HG02759 (cell line): ENCODE measurements around the gene MRPL2.

Source experiments
- ATAC-seq: cut with Tn5 transposase; IDR thresholded peaks from one replicate; pipeline ENCODE4 v1.9.1; 2021; ENCODE audit warnings: mild to moderate bottlenecking, moderate library complexity; ENCODE audit not compliant: unreplicated experiment

The MRPL2 gene

GRCh38 chr6:43059168-43060033 lies at the start of gene MRPL2, which contains the start of gene KLC4:
Gene MRPL2 (minus strand): TSS chr6:43059434. CDS start chr6:43059381, 53 bp downstream.
Gene KLC4 (plus strand): TSS chr6:43059631. CDS start chr6:43061336, 1,705 bp downstream.
- peak; percentile 94 for ATAC-seq

- no peak for ATAC-seq
These were observed 48.3 kb upstream of the MRPL2 start for GRCh38 chr6:43107344-43108062.

DNA sequence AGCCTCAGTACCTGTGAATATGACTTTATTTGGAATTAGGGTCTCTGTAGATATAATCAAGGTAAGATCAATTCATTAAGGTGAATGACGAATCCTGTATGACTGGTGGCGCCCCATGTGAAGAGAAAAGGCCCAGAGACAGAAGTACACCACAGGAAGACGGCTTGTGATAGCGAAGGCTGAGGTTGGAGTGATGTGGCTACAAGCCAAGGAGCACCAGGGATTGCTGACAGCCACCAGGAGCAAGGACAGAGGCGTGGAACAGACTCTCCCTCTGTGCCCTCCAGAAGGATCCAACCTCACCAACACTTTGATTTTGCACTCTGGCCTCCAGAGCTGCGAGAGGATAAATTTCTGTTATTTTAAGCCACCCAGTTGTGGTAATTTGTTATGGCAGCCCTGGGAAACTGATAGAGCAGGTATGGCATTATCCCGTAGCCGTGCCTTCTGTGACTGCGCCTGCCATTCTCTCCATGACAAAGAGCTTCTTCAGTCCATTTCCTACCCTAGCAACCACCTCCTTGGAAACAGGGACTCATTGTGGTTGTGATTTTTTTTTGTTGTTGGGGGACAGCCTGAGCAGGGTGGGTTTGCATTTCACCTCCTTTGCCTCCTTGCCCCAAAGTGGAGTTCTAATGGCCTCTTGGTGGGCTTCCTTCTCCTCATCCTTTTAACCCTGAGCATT lies 46.4 kb upstream of the MRPL2 start:
- ATAC-seq, result no peak

DNA sequence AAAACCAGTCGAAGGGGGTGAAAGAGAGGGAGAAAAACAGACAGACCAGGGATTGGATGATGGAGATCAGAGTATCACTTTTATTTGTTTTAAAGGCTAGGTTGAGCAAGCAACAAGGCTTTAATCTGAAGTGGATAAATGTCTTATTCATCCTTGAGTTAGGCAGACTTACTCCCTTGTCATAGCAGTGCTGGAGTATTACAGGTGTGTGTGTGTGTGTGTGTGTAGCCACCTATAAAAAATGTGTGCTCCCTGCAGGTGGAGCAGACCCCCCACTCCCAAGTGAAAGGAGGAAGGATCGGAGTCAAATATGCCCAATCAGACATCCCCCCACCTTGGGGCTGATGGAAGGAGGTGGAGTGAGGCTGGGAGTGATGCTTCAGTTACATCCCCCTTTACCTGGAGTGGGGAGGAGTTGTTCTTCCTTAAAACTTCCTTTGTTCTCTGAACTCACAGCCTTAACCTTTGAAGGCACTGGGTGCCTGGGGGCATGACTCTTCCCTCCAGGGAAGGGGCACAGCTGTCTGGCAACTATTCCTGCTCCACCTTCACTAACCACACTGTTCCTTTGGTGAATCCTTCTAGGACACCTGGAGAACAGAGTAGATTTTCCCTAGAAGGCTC lies 44.1 kb upstream of the MRPL2 start:
- ATAC-seq, result no peak

GRCh38 chr6:43101497-43101896 lies 42.3 kb upstream of the MRPL2 start:
- ATAC-seq, result no peak

DNA sequence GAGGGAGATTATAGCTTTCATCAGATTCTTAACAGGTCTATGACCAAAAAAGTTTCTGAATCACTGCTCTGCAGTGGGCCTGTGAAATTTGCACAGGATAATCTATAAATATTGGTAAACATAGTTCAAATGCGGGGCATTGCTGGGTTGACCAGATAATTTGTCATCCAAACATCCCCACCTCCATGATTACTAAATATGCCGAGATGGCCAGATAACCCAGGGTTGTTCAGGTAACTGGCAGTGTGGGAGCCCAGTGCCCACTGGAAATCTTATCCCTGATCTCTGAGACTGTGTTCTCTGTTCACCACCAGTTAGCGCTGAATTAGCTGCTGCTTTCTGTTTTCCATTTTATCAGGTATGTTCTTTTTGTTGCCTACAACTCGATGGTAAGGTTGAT lies 38.3 kb upstream of the MRPL2 start:
- ATAC-seq, result no peak

- ATAC-seq, result no peak
These were observed 37.9 kb upstream of the MRPL2 start for GRCh38 chr6:43097098-43097489.

DNA sequence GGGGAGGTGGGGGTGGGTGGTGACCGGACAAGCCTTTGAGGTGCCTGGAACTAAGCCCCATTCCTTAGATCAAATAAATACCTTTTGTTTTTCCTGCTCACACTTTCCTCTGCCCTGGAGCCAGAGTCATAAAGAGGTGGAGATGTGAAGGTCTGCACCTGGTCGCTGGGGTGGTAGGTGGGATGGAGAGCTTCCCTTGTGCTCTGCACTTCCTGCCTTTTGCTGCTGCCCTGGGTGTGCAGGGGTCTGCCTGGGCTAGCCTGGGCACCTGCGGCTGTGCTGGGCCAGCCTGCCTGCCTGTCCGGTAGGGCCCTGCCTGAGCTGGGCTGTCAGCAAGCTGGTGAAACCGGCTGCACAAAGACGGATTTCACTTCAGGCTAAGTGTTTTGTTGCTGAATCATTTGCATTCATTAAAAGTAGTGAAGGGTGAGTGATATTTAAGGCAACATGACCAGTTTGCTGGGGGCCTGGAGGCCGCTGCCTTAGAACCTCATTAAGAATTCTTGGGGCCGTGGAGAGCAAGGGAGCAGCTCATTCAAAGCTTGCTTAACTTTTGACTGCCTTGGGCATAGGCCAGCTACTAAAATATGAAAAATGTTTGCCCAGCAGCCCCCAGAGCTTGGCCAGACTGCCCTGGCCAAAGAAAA lies 37.3 kb upstream of the MRPL2 start:
- ATAC-seq, result no peak

- no peak for ATAC-seq
These were observed 36.7 kb upstream of the MRPL2 start for GRCh38 chr6:43095939-43096338.

DNA sequence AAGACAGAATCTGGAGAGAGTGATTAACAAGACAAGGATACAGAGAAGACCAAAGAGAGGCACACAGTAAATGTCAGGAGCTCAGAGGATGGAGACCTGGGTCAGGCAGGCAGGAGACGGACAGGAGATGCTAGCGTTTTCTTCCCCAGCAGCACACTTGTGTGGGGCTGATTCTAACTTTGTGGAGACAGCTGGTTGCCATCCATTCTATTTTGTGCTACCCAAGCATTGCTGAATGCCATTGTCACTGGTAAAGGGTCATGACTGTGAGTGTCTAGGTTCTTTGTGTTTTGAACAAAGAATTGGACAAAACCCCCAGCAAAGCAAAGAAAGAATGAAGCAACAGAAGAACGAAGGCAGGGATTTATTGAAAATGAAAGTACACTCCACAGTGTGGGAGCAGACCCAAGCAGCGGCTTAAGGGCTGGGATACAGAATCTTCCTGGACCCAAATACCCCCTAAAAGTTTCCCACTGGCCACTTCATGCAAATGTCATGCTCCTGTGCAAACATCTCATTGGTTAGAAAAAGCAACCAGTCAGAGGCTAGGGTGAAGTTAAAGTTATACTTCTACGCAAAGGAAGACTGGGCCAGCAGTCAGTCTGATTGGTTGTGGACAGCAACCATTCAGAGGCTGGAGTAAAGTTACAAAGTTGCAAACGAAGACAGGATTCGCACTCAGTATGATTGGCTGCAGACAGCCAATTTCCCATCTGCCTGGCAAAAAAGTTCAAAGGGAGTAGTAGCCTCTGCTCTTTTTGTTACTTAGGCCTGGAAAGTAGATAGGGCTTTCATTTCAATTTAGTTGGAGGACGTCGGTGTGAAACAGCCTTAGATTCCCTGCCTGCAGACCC lies 34.4 kb upstream of the MRPL2 start:
- ATAC-seq, result no peak

DNA sequence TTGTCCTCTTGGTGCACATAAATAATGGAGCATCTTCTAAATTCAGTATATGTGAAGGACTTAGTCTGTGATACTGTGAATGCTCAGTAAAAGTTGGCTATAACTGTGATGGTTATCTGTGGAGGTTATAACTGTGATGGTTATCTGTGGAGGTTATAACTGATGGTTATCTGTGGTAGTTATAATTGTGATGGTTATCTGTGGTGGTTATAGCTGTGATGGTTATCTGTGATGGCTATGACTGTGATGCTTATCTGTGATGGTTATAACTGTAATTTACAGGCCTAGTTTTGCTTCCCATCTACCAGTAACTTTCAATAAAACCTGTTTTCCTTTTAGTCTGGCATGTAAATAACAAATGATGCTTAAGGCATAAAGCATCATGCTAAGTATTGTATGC lies 33.4 kb upstream of the MRPL2 start:
- no peak for ATAC-seq

DNA sequence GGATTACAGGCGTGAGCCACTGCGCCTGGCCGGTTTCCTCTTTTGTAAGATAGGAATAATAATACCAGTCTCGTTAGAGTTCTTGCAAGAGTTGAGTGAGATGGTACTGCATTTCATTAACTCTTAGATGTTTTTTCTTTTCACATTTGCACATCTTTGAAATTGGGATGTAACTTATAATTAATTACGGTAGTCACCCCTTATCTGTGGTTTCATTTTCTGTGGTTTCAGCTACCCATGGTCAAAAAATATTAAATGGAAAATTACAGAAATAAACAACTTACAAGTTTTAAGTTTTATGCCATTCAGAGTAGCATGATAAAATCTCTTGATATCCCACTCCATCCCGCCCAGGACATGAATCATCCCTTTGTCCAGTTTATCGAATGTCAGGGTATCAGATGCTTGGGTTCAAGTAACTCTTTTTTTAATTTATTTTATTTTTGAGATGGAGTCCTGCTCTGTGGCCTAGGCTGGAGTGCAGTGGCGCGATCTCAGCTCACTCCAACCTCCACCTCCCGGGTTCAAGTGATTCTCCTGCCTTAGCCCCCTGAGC lies 32.3 kb upstream of the MRPL2 start:
- ATAC-seq, result no peak

GRCh38 chr6:43091020-43091419 lies 31.8 kb upstream of the MRPL2 start:
- ATAC-seq, result no peak

DNA sequence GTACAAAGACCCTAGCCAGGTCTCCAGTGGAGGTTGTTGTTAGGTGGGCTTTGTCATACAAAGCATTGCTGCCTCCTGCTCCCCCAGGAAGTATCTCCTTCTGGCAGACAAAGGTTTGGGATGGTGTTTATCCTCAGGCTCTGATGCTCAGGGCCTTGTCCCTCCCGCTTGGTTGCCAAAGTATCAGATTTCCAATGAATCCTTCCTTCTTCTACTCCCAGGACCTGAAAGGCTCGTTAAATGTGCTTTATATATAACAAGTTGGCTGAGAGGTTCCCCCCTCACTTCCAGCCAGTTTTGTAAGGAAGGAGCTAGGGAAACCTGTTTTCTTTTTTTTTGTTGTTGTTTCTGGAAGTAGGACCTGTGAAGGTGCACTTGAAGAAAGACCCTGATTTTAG lies 31.3 kb upstream of the MRPL2 start:
- ATAC-seq, result no peak

- ATAC-seq, result no peak
These were observed 30.8 kb upstream of the MRPL2 start for GRCh38 chr6:43089874-43090558.

DNA sequence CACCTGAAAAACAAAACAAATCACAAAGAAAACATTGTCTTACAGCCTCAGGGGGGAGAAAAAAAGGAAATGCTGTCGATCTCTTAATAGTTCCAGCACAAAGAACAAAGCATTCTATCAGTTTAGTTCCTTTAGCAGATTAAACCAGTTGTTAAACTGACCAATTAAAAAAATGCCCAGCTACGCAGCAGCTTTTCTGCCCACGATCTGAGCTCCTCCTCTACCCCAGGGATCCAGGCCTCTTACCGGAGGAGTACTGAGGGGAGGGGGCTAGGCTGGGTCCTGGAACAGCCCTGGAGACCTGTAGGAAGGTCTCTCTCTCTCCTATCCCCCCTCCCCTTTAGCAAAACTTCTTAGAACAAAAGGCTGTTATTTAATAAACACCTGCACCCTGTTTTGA lies 30.2 kb upstream of the MRPL2 start:
- no peak for ATAC-seq

DNA sequence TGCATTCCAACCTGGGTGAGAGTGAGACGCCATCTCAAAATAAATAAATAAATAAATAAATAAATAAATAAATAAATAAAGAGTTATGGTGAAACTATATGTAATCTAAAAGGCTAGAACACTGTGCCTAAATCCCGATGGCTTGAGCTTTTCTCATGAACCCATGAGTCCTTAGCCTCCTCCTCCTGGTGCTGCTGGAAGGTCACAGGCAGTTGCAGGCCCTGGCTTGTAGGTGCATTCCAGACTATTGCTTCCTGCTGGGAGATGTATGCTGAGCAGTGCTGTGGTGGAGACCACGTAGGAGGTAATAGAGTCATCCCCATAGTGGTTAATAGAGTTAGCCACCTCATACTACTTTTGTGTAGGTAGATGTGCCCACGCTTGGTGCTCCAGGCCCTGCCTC lies 29.4 kb upstream of the MRPL2 start:
- ATAC-seq, result no peak

- ATAC-seq, result peak; percentile 59
These were observed 26.9 kb upstream of the MRPL2 start for GRCh38 chr6:43086022-43086658.
